GM12864 (cell line): ENCODE results near the gene CUL1.
"Not testable (repeated sequence)": the region's sequence is repeated elsewhere in the genome, so short reads cannot be mapped to it uniquely, and the experiment has no call there.

Experiments used
- DNase-seq: peaks from one replicate; pipeline ENCODE4 v3.0.0-alpha.2; 2011; ENCODE audit warnings: low read depth
- H3K4me3 ChIP-seq: 2 replicates; pipeline ENCODE4 v1.5.1; 2011; ENCODE audit warnings: mild to moderate bottlenecking, low read depth, low read length, control low read depth
- TF ChIP-seq, protein P1 (sequence below): IDR thresholded peaks from 2 replicates; pipeline ENCODE4 v1.5.1; 2011; ENCODE audit warnings: low read depth, mild to moderate bottlenecking, moderate library complexity, low read length, control low read depth, inconsistent platforms; ENCODE audit errors: missing control alignments

CUL1 gene

DNA sequence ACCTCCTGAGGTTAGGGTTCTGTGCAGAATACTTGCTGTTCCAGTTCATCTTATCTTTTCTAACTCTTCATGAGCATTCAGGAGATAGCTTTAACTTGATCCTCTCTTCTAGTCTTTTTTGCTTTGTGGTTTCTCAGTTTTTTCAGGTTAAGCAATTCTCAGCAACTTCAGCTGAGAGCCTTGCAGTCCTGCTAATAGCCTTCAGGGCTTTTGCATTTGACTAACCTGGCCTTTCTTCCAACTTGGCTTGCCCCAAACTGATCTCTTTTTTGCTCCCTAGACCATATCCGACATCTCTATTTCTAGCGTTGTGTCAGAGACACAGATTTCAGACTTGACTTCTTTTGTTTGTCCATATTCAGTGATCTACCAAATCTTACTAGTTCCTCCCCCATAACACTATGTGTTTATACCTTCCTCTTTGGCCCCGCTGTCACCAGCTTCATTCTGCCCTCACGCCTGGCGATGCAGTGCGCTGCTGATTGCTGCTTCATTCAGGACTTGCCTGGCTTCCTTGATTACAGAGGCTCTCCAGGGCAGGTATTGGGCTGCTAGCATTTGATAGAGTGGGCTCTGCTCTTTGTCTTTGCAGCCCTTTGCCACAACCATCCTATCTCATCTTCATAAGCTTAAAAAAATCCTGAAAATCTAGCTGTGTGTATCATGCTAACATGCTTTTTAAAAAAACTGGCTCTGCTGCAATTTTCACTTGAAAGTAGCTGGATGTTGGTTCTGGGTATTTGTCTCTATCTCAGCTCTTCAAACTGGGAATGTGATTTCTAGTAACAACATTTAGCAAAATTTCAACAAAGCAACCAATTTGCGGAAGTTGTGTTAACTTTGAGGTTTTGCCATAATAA, 9.6 kb downstream of the CUL1 start:
- DNase-seq = no peak
- H3K4me3 ChIP-seq = no peak overlapping the region
- TF ChIP-seq, protein P1, sequence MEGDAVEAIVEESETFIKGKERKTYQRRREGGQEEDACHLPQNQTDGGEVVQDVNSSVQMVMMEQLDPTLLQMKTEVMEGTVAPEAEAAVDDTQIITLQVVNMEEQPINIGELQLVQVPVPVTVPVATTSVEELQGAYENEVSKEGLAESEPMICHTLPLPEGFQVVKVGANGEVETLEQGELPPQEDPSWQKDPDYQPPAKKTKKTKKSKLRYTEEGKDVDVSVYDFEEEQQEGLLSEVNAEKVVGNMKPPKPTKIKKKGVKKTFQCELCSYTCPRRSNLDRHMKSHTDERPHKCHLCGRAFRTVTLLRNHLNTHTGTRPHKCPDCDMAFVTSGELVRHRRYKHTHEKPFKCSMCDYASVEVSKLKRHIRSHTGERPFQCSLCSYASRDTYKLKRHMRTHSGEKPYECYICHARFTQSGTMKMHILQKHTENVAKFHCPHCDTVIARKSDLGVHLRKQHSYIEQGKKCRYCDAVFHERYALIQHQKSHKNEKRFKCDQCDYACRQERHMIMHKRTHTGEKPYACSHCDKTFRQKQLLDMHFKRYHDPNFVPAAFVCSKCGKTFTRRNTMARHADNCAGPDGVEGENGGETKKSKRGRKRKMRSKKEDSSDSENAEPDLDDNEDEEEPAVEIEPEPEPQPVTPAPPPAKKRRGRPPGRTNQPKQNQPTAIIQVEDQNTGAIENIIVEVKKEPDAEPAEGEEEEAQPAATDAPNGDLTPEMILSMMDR = no peak

DNA sequence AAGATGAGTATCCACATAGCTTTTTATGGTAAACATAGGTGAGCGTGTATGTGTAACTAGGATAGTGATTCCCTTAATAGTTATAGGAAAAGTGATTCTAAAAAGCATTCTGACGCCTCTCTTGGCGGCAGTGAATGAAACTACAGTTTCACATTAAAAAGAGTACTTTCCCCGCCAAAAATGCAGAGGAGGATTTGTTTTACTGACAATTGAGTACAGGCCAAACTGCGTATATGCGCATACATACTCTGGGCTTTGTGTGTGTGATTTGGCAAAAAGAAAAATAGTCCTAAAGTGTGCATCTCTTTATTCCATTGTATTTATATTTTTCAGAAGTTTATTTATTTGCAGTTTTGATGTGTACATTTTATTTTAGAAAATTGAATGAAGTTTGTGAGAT, 10.3 kb downstream of the CUL1 start:
- DNase-seq = no peak
- TF ChIP-seq, protein P1 = no peak
- H3K4me3 ChIP-seq = no peak overlapping the region

DNA sequence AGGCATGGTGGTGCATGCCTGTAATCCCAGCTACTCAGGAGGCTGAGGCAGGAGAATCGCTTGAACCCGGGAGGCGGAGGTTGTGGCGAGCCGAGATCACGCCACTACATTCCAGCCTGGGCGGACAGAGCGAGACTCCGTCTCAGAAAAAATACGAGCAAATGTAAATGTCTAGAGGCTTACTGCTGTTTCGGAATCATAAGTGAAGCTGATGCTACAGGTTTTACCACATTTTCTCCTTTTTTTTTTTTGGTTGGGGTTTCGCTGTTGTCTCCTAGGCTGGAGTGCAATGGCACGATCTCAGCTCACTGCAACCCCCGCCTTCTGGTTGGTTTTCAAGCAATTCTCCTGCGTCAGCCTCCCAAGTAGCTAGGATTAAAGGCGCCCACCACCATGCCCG, 11.7 kb downstream of the CUL1 start:
- not testable (repeated sequence) for H3K4me3 ChIP-seq, DNase-seq

DNA sequence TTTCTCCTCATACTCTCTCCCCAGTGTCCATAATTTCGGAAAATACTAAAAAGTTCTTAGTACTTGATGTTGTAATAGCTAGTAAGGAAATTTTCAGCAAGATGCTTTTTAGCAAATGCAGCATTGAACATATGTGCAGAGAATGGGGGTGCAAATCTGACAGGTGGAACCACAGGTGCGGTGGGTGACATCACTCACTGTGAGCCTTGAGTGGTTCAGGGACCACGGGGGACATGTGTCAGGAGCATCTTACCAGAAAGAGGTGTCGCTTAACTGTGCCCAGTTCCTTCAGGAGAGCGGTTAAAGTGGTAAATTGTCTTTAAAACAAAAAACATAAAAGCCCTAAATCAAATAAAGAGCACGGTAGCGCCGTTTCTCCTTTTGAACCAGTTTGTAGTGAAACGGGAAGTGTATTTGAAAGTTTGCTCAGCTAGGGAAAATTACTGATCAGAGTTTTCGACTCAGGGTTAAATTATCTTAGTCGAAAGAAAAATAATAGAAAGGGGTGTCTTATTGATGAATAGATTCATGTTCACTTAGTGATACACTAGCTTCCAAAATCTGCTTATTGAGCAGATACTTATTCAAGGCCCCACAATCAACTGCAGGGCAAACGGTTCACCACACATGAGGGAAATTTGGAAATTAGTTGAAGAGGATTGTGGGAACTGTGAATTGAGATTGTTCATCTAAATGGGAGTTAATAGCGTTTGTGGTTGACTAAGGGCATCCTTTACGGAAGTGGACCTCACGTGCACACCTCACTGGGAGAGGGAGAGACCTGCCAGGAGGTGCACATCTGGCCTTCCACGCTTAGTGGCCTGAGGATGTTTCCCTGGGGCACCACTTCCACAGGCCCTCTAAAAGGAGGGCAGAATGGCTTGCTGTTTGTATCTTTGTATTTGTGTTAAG, 12.7 kb downstream of the CUL1 start:
- no peak overlapping the region for H3K4me3 ChIP-seq
- TF ChIP-seq, protein P1 = no peak
- no peak for DNase-seq

DNA sequence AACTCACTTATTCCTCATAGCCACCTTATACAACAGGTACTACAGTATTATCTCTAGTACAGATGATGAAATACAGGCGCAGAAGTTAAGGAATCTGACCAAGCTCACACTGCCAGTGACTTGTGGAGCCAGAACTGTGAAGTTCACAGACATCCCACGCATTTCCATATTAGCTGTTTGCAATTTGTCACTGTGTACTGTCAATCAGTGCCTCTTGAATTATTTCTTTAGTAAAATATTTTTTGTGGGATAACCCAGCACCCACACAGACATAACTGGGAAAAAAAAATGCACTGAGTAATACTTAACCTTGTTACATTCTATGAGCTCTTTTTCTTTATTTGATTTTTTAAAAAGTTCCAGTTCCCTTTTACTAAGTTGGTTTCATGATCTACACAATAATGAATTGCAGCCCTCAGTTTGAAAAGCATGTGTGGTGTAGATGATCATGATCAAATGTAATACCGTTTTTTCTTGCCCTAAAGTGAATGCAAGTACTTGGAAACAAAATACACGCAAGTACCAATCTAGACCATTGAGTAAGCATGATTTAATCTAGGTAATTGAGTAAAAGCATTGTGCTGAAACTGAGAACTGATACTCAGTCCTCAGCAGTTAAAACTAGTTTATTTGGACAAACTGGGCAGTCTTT, 14.1 kb downstream of the CUL1 start:
- TF ChIP-seq, protein P1 = no peak
- no peak overlapping the region for H3K4me3 ChIP-seq
- no peak for DNase-seq

DNA sequence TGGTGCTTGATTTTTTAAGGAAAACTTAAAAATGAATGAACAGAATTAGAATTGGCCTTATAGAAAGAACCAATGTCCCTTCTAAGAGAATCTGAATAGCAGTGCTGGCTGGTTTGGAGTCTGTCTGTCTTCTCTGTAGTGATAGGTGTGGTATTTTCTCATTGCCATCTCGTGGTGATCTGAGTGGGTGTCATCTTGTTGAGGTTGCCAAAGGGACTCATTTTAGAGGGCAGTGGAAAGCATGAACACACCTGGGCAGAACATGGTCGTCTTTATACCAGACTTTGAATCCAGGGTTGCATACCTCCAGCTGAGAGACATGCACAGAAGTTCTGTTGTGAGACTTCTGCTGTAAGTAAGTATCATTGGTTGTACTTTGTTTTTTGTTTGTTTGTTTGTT, 15.8 kb downstream of the CUL1 start:
- no peak for DNase-seq
- no peak overlapping the region for H3K4me3 ChIP-seq
- TF ChIP-seq, protein P1 = no peak

DNA sequence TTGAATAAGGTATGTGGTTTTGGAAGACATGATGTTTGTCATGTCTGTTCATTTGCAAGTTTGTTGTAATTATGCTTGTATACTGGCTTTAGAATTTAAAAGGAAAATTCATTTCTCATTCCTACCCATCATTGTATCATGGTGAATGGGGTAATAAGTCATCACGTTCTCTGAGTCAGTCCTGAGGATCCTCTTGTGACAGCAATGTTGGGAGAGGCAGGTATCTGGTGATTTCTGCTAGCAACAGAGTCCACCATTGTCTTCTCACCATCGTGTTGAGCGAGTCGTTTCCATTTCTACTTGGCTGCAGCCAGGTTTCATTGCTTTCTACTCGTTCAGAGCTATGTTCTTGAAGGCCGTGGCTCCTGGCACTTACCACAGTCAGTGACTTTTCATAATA, 16.3 kb downstream of the CUL1 start:
- TF ChIP-seq, protein P1 = no peak
- H3K4me3 ChIP-seq = no peak overlapping the region
- DNase-seq = no peak
